HG03378 (cell line): ENCODE results near the gene UTP18.
"Not testable (repeated sequence)": the region's sequence is repeated elsewhere in the genome, so short reads cannot be mapped to it uniquely, and the experiment has no call there.

Experiments
- ATAC-seq: cut with Tn5 transposase; IDR thresholded peaks from one replicate; pipeline ENCODE4 v1.9.1; 2021; ENCODE audit warnings: mild to moderate bottlenecking, moderate library complexity; ENCODE audit not compliant: unreplicated experiment

UTP18 gene

GRCh38 chr17:51330861-51331503 lies 70.6 kb downstream of the UTP18 start:
- ATAC-seq: not testable (repeated sequence)

DNA sequence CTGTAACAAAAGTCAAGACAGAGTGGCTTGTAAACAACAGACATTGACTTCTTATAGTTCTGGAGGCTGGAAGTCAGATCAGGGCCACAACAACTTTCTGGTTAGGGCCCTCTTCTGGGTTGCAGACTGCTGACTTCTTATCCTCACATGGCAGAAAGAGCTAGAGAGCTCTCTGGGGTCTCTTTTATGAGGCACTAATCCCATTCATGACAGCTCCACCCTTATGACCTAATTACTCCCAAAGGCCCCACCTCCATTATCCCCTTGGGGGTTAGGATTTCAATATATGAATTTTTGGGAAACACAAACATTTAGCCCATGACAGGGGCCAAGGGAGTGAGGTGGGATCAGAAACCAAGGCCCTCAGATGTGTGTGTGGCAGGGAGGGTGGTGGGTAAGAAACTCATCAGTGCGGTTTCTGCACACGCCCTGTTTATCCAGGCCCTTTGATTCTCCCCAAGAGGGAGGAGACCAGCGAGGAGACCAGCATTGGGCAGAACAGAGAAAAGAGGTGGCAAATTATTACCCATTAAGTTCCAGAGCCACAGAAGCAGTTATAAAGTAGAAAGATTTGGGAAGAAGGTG lies 74.8 kb downstream of the UTP18 start:
- no peak for ATAC-seq

- no peak for ATAC-seq
Measured at GRCh38 chr17:51335883-51336822, 75.8 kb downstream of the UTP18 start.

DNA sequence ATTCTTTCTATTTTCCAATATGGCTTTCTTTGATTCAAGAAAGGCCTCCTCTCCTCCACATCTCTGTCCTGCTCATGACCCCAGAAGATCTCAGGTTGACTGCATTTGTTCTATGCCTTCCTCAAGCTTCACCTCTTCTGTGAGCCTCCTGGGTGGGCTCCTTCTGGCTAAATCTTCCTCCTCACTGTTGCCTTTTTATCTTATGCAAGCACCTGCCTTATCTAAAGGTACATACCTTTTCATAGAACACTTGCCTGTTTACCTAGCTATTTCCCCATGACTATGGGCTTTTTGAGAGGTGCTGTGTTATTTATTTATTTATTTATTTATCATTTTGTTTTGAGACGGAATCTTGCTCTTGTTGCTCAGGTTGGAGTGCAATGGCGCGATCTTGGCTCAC lies 81.1 kb downstream of the UTP18 start:
- no peak for ATAC-seq

DNA sequence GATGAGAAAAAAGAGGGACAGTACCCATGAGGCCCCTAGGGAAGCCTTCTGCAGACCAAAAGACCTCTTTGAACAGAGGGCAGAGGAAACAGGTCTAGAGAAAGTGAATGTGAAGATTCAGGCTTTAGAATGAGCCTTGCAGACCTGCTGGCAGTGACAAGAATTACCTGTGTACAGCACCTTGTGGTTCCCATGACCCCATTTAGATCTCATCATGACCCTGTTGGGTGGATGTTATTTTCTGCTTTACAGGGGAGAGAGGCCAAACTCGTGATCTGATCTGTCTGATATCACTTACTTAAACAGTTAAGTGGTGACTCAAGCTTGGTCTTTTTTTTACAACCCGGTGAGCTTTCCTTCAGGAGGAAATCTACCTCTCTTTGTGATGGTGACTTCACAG lies 81.9 kb downstream of the UTP18 start:
- ATAC-seq: no peak

DNA sequence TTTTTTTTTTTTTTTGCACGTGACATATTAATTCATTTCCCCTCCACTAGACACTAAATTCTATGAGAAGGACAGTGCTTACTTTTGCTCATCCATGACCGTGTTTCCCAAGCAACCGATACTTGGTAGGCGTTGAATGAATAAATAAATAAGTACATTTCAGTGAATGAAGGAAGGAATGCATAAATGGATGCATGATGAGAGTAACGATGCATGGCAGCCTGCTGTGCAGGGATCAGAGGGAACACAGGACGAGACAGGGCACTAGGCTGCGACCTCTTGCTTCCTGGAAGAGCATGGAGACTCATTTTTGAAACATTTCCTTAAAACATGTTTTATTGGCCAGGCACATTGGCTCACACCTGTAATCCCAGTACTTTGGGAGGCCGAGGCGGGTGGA lies 84.2 kb downstream of the UTP18 start:
- no peak for ATAC-seq

DNA sequence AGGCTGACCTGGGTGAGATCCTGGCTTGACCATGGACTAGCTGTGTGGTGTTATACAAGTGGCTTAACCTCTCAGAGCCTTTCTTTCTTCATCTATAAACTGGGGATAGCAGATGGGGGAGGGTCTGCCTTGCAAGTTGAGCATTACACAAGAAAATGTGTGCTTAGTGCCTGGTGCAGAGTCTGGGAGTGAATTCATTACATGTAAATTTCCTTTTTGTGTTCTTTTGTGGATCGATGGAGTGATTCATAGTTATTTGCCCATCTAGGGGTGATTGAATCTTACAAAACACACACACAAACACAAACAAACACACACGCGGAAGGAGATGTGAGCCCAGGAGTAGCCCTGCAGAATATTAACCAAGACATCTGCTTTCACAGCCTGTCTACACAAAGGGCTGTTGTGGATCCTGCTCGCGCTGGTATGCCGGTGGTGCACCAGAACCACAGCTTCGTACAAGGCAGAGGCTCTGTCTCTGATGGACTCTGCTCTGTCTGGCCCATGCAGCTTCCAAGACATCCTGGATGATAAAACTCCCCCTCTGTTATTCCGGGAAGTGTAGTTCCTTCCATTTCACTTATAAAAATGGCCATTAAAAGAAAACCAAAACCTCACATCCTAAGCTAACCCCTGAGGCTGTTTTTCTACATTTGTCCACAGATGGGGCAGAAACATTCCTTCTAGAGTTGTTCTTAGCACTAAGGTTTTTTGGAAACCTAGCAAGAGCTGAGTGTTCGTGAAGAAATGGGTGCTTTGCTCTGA lies 86.1 kb downstream of the UTP18 start:
- no peak for ATAC-seq
